T follicular helper cell (primary cell): ENCODE data around the gene DECR2.
"Not testable (repeated sequence)": the region's sequence is repeated elsewhere in the genome, so short reads cannot be mapped to it uniquely, and the experiment has no call there.

Experiments
- DNase-seq: peaks from one replicate; pipeline ENCODE4 v3.0.0-alpha.2; 2020; ENCODE audit warnings: low read depth

DECR2 gene

DNA sequence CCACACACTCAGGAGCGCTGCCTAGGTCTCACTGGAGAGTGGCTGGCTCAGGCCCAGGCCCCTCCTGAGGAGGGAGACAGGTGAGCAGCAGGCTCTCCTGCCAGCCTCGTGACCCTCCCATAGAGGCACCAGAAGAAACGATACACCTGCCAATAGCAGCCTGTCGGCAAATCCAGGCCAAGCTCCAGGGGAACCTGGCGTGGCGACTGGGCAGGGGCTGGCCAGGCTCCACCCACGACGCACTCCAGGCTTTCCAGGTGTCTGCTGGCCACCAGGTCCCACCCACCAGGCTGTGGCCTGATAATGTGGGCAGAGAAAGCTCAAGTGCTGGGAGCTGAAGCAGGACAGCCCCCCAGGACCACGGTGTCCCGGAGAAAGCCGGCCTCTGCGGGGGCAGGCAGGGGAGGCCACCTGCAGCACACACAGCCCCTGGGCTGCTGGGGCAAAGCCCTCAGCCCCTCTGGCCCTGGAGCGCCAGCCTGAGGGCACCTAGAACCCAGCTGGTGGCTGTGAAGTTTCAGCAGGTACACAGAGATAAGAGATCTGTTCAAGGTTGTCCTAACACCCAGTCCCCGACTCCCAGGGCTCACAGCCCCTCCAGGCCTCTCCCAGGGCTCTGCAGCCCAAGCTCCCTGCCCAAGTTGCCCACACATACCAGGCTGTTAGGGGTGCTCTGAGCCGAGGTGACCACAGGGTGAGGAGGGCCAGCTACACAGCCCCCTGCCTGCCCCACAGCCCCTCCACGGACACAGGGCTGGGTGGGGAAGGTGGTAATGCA is 22.3 kb upstream of the DECR2 start:
- DNase-seq: no peak

DNA sequence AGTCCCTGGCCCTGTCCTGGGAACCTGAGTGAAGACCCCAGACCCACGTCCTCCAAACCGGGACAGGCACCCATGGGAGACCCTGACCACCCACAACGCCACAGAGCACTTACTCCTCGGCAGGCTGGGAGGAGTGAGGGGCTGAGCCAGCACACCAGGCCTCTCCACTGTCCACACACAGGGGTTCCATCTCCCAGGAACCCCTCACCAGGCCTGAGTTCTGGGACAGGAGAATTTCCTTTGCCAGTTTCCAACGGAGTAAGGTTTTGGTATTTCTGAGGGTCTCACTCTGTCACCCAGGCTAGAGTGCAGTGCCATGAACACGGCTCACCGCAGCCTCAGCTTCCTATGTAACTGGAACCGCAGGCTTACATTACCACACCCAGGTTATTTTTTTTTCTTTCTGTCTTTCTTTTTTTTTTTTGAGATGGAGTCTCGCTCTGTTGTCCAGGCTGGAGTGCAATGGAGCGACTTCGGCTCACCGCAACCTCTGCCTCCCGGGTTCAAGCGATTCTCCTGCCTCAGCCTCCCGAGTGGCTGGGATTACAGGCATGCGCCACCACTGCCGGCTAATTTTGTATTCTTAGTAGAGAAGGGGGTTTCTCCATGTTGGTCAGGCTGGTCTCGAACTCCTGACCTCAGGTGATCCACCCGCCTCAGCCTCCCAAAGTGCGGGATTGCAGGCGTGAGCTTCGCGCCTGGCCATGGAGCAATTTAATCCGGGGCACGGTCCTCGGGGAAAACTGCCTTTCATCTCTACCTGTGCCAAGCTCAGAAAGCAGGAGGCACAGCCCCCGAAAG is 21.5 kb upstream of the DECR2 start:
- DNase-seq: no peak

DNA sequence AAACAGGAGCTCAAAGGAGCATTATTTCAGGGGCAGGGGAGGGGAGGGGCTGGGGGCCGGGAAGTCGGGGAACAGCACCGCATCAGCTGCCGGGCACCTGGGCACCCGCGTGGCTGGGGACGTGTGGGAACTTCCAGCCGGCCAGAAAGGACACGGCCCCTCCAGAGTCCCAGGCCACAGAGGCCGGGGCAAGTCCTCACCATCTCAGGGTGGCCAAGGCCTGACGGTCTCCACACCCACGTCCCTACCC is 21.0 kb upstream of the DECR2 start:
- DNase-seq: no peak

DNA sequence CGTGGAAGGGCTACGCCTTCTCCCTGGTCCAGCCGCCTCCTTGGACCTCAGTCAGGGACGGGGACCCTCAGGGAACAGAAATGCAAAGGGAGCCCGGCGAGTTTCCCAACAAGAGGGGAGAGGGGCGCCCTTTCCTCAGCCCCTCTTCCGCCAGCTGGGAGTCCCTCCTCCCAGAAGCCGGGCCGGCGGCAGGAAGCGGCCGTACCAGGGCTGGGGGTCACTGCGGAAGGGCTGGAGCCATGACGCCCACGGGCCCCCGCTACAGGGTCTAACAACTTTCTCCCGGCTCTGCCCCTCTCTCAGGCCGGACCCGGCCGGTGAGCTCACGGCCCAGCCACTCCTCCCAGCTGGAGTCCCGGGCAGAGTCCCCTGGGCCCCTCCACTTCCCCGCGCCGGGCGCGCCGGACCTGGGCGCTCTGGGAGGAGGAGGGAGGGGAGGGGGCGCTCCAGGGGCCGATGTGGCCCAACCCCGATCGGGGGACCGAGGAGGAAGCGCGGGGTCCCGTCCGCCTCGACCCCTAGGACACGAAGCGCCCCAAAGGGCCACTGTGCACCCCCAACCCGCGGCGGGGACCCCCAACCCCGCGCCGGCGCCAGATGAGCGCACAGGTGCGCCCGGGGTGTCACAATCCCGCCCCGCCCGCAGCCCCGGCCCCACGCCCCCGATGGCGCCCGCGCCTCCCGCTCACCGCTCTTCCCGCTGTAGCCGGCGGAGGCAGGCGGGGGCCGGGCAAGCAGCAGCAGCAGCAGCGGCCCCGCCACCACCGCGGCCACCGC is 20.5 kb upstream of the DECR2 start:
- DNase-seq: no peak

DNA sequence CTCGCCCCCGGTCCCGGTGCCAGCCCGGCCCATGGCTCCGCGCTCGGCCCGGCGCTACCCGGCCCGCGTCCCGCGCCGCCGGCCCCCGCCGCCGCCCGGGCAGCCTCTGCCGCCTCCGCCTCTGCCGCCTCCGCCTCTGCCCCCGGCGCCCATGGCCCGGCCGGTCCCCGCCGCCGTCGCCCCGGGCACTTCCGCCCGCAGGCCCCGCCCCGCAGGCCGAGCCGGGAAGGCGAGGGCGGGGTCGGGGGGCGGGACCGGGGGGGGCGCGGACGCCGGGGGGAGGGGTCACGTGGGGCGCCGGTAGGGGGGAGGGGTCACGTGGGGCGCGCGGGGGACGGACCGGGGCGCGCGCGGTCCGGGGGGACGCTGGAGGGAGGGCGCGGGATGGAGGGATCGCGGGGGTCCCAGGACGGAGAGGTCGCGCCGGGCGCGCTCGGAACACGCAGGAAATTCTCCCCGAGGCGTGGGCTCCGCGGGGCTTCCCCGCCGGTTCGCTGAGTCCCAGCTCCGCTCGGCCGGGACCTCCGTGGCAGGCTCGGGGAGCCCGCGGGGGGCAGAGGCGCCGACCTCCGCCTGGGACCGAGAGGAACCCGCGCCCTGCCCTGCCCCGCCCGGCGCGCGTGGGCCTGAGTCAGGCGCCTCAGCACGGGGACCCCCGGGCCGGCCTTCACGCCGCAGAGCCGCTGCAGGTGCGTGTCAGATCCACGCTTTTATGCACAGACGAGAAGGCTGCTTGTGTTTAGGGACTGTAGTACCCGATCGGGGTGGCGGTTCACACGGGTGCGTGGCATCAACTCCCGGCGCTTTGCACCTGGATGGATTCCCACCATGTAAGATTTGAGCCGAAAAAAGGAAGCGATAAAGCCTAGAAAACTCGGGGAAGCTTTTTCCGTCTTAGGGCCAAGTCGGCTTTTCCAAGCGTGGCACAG is 19.6 kb upstream of the DECR2 start, which contains the start of gene PGAP6:
Gene PGAP6 (minus strand): TSS at position 190 of the 929 bp plus-strand sequence. CDS start 157 bp downstream, at position 33.
- DNase-seq: peak; percentile 58

DNA sequence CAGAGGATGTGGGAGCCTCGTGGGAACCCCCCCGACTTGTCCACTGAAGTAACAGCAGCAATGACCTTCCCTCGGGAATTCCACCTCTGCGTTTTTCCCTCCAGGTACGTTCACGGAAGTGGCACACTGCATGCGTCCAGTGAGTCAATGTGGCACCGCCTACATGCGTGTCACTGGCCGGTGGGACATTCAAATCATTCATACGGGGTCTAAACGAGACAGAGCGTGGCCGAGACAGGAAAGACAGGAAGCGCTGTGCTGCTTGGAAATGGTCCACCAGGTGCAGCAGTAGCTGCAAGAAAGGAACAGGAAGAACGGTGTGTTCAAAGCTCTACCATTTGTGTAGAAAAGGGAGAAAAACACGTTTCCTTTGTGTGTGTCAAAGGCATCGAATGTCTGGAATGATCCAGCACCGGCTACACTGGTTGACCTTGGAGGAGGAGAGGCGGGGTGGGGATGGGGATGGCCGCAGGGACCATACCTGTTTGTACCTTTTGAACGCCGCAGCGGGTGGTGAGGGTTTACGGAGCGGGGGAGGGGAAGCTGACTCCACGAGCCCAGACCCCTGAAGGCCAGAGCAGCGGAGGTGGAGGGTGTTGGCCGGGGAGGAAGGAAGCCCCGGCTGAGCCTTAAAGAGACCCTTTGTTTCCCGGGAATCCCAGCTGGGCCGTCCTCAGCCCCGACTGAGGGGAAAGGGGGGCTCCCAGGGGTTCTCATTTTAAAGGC is 18.2 kb upstream of the DECR2 start:
- peak; percentile 28 for DNase-seq

DNA sequence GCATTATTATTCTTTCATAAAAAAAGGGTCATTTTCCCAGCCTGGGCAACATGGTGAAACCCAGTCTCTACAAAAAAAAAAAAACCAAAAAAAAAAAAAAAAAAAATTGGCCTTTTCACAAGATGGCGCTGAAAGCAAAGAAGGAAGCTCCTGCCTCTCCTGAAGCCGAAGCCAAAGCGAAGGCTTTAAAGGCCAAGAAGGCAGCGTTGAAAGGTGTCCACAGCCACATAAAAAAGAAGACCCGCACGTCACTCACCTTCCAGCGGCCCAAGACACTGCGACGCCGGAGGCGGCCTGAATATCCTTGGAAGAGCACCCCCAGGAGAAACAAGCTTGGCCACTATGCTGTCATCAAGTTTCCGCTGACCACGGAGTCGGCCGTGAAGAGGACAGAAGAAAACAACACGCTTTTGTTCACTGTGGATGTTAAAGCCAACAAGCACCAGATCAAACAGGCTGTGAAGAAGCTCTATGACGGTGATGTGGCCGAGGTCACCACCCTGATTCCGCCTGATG is 15.0 kb upstream of the DECR2 start:
- no peak for DNase-seq

DNA sequence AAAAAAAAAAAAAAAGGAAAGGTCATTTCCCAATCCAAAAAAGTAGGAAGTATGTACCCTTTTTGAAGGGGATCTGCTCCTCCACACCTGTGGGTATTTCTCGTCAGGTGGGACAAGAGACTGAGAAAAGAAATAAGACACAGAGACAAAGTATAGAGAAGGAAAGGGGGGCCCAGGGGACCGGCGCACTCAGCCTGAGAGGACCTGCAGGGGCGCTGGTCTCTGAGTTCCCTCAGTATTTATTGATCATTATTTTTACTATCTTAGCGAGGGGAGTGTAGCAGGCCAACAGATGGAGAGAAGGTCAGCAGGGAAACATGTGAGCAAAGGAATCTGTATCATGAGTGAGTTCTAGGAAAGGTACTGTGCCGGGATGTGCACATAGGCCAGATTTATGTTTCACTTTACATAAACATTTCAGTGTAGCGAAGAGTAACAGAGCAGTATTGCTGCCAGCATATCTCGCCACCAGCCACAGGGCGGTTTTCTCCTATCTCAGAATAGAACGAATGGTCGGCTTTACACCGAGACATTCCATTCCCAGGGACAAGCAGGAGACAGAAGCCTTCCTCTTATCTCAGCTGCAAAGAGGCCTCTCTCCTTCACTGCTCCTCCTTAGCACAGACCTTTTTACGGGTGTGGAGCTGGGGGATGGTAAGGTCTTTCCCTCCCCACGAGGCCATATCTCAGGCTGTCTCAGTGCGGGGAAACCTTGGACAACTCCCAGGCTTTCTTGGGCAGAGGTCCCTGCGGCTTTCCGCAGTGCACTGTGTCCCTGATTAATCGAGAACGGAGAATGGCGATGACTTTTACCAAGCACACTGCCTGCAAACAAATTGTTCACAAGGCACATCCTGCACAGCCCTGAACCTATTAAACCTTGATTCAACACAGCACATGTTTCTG is 13.7 kb upstream of the DECR2 start:
- DNase-seq: not testable (repeated sequence)

DNA sequence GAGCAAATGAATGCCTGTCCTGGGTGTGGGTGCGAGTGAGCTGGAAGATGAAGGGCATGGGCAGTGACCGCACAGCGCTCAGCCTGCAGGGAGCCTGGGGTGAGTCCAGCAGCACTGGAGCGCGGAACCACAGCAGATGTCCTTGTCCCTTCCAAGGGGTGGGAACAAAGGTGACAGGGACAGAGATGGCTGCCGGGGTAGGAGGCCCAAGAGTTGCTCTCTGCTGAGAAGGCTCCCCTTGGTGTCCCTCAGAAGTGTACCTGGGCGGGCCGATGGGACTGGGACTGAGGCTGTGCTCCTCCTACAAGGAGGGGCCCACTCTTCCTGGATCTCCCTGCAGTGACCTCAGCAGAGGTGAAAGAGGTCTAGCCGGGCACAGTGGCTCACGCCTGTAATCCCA is 12.3 kb upstream of the DECR2 start:
- no peak for DNase-seq

DNA sequence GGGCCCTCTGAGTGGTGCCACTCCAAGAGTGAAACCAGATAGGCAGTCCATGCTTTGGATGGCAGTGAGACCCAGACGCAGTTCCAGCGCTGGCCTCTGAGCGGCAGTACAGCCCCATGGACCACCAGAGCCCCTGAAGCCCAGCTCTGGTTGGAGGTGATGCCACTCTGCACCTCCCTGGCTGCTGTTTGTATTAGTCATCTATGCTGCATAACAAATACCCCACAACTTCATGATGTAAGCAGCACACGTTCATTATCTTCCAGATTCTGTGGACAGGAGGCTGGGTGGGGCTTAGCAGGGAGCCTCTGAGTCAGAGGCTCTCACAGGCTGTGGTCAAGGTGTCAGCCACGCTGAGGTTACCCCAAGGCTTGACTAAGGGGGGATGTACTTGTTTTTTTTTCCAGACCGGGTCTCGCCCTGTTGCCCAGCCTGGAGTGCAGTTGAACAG is 9.8 kb upstream of the DECR2 start:
- DNase-seq: peak; percentile 53

DNA sequence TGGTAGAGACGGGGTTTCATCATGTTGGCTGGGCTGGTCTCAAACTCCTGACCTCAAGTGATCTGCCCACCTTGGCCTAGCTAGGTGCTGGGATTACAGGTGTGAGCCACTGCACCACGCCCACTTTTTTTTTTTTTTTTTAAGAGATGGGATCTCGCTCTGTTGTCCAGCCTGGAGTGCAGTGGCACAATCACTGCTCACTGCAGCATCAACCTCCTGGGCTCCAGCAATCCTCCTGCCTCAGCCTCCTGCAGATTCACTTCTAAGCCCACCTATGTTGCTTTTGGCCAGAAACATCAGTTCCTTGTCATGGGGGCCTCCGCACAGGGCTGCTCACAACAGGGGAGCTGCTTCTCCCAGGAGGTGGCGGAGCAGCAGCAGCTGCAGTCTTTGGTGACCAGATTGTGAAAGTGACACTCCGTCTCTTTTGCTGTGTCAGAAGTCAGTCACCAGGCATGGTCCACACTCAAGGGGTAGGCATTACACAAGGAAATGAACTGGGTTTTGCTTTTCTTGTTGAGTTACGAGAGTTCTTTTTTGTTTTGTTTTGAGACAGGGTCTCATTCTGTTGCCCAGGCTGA is 9.1 kb upstream of the DECR2 start:
- no peak for DNase-seq

DNA sequence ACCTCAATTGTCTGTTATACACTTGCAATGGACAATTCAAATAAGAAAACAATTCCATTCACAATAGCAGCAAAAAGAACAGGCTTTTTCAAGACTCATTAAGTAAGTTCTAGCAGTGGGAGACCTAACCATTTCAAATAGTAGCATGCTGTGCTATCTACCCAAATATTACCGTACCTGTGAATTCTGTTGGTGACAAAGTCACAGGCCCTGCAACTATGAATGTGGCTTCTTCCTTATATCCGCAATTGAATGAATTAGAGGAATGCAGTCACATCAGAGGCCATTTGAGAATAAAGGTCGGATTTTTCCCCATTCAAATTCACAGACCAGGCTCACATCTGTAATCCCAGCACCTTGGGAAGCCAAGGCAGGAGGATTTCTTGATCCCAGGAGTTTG is 5.5 kb upstream of the DECR2 start:
- no peak for DNase-seq

DNA sequence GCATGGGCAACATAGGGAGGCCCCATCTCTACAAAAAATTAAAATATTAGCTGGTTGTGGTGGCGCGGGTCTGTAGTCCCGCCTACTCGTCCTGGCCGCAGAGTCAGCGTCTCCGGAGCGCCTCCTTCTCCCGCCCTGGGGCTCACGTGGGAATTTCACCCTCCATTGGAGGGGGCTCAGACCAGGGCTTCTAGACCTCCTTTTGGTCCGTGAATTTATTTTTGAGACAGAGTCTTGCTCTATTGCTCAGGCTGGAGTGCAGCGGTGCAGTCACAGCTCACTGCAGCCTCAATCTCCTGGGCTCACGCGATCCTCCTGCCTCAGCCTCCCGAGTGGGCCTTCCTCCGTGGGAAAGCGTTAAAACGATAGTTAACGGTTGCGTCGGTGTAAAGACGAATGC is 5.1 kb upstream of the DECR2 start:
- DNase-seq: no peak

DNA sequence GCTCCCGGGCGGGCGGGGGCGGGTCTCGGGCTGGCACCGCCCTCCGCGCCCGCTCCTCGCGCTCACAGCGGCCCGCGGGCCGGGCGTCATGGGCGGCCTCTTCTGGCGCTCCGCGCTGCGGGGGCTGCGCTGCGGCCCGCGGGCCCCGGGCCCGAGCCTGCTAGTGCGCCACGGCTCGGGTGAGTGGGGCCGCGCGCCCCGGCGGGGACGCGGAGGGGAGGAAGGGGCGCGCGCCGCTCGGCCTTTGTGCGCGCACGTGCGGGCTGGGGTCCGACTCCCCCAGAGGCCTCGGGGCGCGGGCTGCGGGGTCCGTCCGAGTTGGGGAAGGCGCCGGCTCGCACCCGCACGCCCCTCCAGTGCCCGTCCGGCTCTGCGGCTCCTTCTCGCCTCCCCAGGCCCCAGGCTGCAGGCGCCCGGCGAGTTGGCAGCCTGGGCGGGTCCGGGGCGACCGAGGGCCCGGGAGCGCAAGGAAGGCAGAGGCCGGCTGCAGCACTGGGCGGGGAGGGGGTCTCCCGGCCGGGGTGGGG is 4.5 kb upstream of the DECR2 start, which contains the start of gene NME4:
Gene NME4 (plus strand): TSS at position 65 of the 527 bp plus-strand sequence. CDS start 24 bp downstream, at position 89.
- no peak for DNase-seq

DNA sequence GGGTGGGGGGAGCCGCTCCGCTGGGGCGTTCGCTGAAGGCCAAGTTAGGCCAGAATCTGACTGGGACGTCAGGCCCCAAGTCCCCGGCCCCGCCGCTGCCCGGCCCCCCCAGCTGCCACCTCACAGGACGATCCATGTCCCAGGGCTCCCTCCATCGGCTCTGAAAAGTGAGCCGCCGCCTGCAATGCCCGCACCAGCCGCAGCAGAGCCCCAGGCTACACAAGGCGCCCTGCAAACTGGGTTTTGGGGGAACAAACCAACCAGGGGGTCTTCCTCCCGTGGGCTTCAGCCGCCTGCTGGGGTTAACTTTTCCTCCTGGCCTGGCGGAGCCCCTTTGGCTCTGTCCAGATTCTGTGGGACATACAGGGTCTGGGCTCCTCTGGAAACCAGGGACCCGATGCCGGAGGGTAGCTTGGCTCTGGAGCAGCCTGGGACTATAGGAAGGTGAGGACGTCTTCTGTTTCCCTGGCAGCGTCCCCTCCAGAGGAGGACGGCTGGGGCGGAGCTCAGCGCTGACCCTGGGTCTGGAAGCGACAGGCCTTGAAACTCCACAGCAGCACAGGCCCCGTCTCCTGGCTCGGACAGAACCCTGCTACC is 3.9 kb upstream of the DECR2 start:
- DNase-seq: no peak

DNA sequence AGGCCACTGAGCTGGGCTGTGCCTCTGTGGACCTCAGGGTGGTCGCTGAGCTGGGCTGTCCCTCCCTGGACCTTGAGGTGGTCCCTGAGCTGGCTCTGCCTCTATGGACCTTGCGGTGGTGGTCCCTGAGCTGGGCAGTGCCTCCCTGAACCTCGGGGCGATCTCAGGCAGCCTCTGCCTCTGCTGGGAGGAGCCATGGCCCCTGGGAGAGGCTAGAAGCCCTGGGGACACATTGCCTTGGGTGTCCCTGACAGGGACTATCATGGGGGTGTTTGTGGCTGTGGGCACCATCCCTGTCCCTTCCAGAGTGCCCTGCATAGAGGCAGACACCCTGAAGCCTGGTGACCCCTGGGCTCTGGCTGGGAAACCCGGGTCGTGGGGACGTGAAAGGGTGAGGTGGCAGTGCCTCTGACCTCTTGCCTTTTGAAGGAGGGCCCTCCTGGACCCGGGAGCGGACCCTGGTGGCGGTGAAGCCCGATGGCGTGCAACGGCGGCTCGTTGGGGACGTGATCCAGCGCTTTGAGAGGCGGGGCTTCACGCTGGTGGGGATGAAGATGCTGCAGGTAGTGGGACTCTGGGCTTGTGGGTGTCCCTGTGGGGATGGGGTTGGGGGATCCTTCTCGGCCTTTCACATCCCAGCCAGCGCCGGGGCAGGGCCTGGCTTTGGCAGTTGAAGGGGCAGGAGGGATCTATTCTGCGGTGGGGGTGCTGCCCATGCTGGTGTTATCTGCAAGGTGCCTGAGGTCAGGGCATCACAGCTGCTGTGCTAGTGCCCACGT is 2.9 kb upstream of the DECR2 start:
- DNase-seq: no peak

DNA sequence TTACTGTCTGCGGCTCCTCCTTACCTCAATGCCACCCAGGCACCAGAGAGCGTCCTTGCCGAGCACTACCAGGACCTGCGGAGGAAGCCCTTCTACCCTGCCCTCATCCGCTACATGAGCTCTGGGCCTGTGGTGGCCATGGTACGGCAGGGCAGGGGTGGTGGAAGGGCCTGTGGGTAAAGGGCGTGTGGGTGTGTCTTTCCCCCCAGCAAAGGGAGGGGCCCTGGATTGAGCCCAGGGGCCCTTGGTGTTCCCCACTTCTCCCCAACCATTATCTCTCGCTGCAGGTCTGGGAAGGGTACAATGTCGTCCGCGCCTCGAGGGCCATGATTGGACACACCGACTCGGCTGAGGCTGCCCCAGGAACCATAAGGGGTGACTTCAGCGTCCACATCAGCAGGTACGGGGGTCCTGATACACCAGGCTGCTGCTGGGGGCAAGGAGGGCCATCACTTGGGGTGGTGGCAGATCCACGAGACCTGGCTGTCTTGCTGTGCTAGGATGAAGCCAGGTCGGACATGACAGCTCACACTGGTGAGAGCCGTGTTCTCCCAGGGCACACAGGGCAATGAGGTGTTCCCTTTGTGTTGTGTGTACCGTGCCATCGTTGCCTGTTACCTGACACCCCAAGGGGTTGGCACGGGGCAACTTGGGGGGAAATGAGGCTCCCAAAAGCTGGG is 2.2 kb upstream of the DECR2 start:
- no peak for DNase-seq
